GM19463 (cell line): ENCODE measurements around the gene DMPK.

Source experiments
- ATAC-seq: cut with Tn5 transposase; IDR thresholded peaks from one replicate; pipeline ENCODE4 v1.9.1; 2021; ENCODE audit warnings: mild to moderate bottlenecking, moderate library complexity; ENCODE audit not compliant: unreplicated experiment

DMPK gene

GRCh38 chr19:45782162-45782691 lies at the start of gene DMPK:
DMPK (minus strand) TSS chr19:45782490; CDS start chr19:45782352, 138 bp downstream.
- ATAC-seq, result no peak

- no peak for ATAC-seq
Observed at GRCh38 chr19:45828945-45829344, 46.7 kb upstream of the DMPK start.

- ATAC-seq, result no peak
Observed at GRCh38 chr19:45828523-45828922, 46.2 kb upstream of the DMPK start.

- ATAC-seq, result no peak
Observed at GRCh38 chr19:45827459-45828093, 45.3 kb upstream of the DMPK start.

- ATAC-seq, result no peak
Observed at GRCh38 chr19:45826934-45827333, 44.6 kb upstream of the DMPK start.

- no peak for ATAC-seq
Observed at GRCh38 chr19:45825917-45826893, 43.9 kb upstream of the DMPK start.

GRCh38 chr19:45825263-45825605 lies 42.9 kb upstream of the DMPK start:
- ATAC-seq, result no peak

GRCh38 chr19:45824531-45825262 lies 42.4 kb upstream of the DMPK start:
- no peak for ATAC-seq

GRCh38 chr19:45824041-45824471 lies 41.8 kb upstream of the DMPK start:
- ATAC-seq, result no peak

GRCh38 chr19:45823182-45823581 lies 40.9 kb upstream of the DMPK start:
- no peak for ATAC-seq

GRCh38 chr19:45822716-45823115 lies 40.4 kb upstream of the DMPK start:
- no peak for ATAC-seq

GRCh38 chr19:45821570-45821969 lies 39.3 kb upstream of the DMPK start:
- ATAC-seq, result no peak

- no peak for ATAC-seq
Observed at GRCh38 chr19:45821103-45821521, 38.8 kb upstream of the DMPK start.

- ATAC-seq, result no peak
Observed at GRCh38 chr19:45820413-45821102, 38.3 kb upstream of the DMPK start.

- no peak for ATAC-seq
Observed at GRCh38 chr19:45819769-45820168, 37.5 kb upstream of the DMPK start.

GRCh38 chr19:45817725-45818301 lies 35.5 kb upstream of the DMPK start:
- no peak for ATAC-seq

GRCh38 chr19:45817010-45817724 lies 34.9 kb upstream of the DMPK start:
- peak; percentile 92 for ATAC-seq

- ATAC-seq, result no peak
Observed at GRCh38 chr19:45816236-45817009, 34.1 kb upstream of the DMPK start.
